ENCODE measurements around the gene CTNNA3.
"Not testable (repeated sequence)": the region's sequence is repeated elsewhere in the genome, so short reads cannot be mapped to it uniquely, and the experiment has no call there.

Gene CTNNA3

GRCh38 chr10:67492317-67493019 is 203.5 kb downstream of the CTNNA3 start:
- no peak for DNase-seq

- peak; percentile 57 to 64 for DNase-seq
Measured at GRCh38 chr10:67487906-67488619, 207.9 kb downstream of the CTNNA3 start.

- no peak for DNase-seq
Measured at GRCh38 chr10:67487199-67487598, 208.8 kb downstream of the CTNNA3 start.

GRCh38 chr10:67477868-67478267 is 218.1 kb downstream of the CTNNA3 start:
- no peak for DNase-seq

GRCh38 chr10:67476201-67476600 is 219.8 kb downstream of the CTNNA3 start:
- no peak for DNase-seq

GRCh38 chr10:67473850-67474633 is 222.0 kb downstream of the CTNNA3 start:
- no peak for DNase-seq

GRCh38 chr10:67471022-67471421 is 225.0 kb downstream of the CTNNA3 start:
- DNase-seq = peak in 1 of 2 experiments; percentile 5

- DNase-seq = no peak
Measured at GRCh38 chr10:67464278-67464677, 231.7 kb downstream of the CTNNA3 start.

GRCh38 chr10:67452892-67453291 is 243.1 kb downstream of the CTNNA3 start:
- no peak for DNase-seq

GRCh38 chr10:67438605-67439304 is 257.2 kb downstream of the CTNNA3 start:
- DNase-seq = no peak

GRCh38 chr10:67433276-67433675 is 262.7 kb downstream of the CTNNA3 start:
- DNase-seq = peak; percentile 69 to 81

GRCh38 chr10:67402620-67403019 is 293.4 kb downstream of the CTNNA3 start:
- no peak for DNase-seq

GRCh38 chr10:67401711-67402110 is 294.3 kb downstream of the CTNNA3 start:
- no peak for DNase-seq

GRCh38 chr10:67386841-67387533 is 309.0 kb downstream of the CTNNA3 start:
- DNase-seq = not testable (repeated sequence)

- no peak for DNase-seq
Measured at GRCh38 chr10:67386260-67386659, 309.7 kb downstream of the CTNNA3 start.

- DNase-seq = no peak
Measured at GRCh38 chr10:67385566-67385965, 310.4 kb downstream of the CTNNA3 start.

- peak in 1 of 2 experiments; percentile 10 for DNase-seq
Measured at GRCh38 chr10:67385089-67385488, 310.9 kb downstream of the CTNNA3 start.

- no peak for DNase-seq
Measured at GRCh38 chr10:67331121-67331910, 364.7 kb downstream of the CTNNA3 start.

GRCh38 chr10:67327626-67328535 is 368.1 kb downstream of the CTNNA3 start:
- no peak for DNase-seq

- DNase-seq = no peak
Measured at GRCh38 chr10:67319976-67320375, 376.0 kb downstream of the CTNNA3 start.
